Measurements from ENCODE around the gene SORCS1.

The SORCS1 gene

GRCh38 chr10:106740071-106740470 lies 424.4 kb downstream of the SORCS1 start:
- no peaks in the 10 kb centered on the region for H3K27me3 ChIP-seq (ENCODE audit: control insufficient read depth, insufficient read depth, low read length, poor library complexity, severe bottlenecking)
- no peaks in the 10 kb centered on the region for H3K4me1 ChIP-seq (ENCODE audit: control insufficient read depth, insufficient read depth, low read length)
- H3K36me3 ChIP-seq (ENCODE audit: control insufficient read depth, insufficient read depth, low read length) = no peaks in the 10 kb centered on the region
- WGBS, 2 experiments = 90% methylated on average over 1 of the region's 1 CpG; no CpG with 5 or more reads in 1 of the 2 experiments
- no peak overlapping the region for H3K27ac ChIP-seq (ENCODE audit: insufficient read depth, low read depth, low read length, poor library complexity, severe bottlenecking)
- no peak overlapping the region for H3K4me3 ChIP-seq (ENCODE audit: insufficient read depth, low read depth, low read length)
- no peaks in the 10 kb centered on the region for H3K9me3 ChIP-seq (ENCODE audit: control insufficient read depth, low read length)

- no peaks in the 10 kb centered on the region for H3K9me3 ChIP-seq (ENCODE audit: control insufficient read depth, low read length)
- no peak overlapping the region for H3K27ac ChIP-seq (ENCODE audit: insufficient read depth, low read depth, low read length, poor library complexity, severe bottlenecking)
- H3K36me3 ChIP-seq (ENCODE audit: control insufficient read depth, insufficient read depth, low read length) = no peaks in the 10 kb centered on the region
- no peaks in the 10 kb centered on the region for H3K4me1 ChIP-seq (ENCODE audit: control insufficient read depth, insufficient read depth, low read length)
- H3K27me3 ChIP-seq (ENCODE audit: control insufficient read depth, insufficient read depth, low read length, poor library complexity, severe bottlenecking) = no peaks in the 10 kb centered on the region
- H3K4me3 ChIP-seq (ENCODE audit: insufficient read depth, low read depth, low read length) = no peak overlapping the region
Observed at GRCh38 chr10:106734220-106734619, 430.3 kb downstream of the SORCS1 start.

GRCh38 chr10:106728232-106728631 lies 436.3 kb downstream of the SORCS1 start:
- WGBS, 2 experiments = 96% methylated on average over 2 of the region's 2 CpGs
- no peak overlapping the region for H3K4me3 ChIP-seq (ENCODE audit: insufficient read depth, low read depth, low read length)
- H3K27ac ChIP-seq (ENCODE audit: insufficient read depth, low read depth, low read length, poor library complexity, severe bottlenecking) = no peak overlapping the region
- no peaks in the 10 kb centered on the region for H3K36me3 ChIP-seq (ENCODE audit: control insufficient read depth, insufficient read depth, low read length)
- H3K27me3 ChIP-seq (ENCODE audit: control insufficient read depth, insufficient read depth, low read length, poor library complexity, severe bottlenecking) = no peaks in the 10 kb centered on the region
- no peaks in the 10 kb centered on the region for H3K9me3 ChIP-seq (ENCODE audit: control insufficient read depth, low read length)
- H3K4me1 ChIP-seq (ENCODE audit: control insufficient read depth, insufficient read depth, low read length) = no peaks in the 10 kb centered on the region

GRCh38 chr10:106727170-106727569 lies 437.3 kb downstream of the SORCS1 start:
- Histone ChIP-seq H3K4me1 (ENCODE audit: control insufficient read depth, insufficient read depth, low read length) (no peaks in the 10 kb centered on the region), H3K4me3 (ENCODE audit: insufficient read depth, low read depth, low read length) (no peak overlapping the region), H3K9me3 (ENCODE audit: control insufficient read depth, low read length) (no peaks in the 10 kb centered on the region), H3K27me3 (ENCODE audit: control insufficient read depth, insufficient read depth, low read length, poor library complexity, severe bottlenecking) (no peaks in the 10 kb centered on the region), H3K36me3 (ENCODE audit: control insufficient read depth, insufficient read depth, low read length) (no peaks in the 10 kb centered on the region), H3K27ac (ENCODE audit: insufficient read depth, low read depth, low read length, poor library complexity, severe bottlenecking) (no peak overlapping the region)
- 95 to 100% methylated on average over 1 of the region's 1 CpG for WGBS, 2 experiments

- no peaks in the 10 kb centered on the region for H3K9me3 ChIP-seq (ENCODE audit: control insufficient read depth, low read length)
- H3K27ac ChIP-seq (ENCODE audit: insufficient read depth, low read depth, low read length, poor library complexity, severe bottlenecking) = no peak overlapping the region
- 100% methylated on average over 1 to 2 of the region's 2 CpGs for WGBS, 2 experiments
- no peaks in the 10 kb centered on the region for H3K36me3 ChIP-seq (ENCODE audit: control insufficient read depth, insufficient read depth, low read length)
- no peak overlapping the region for H3K4me3 ChIP-seq (ENCODE audit: insufficient read depth, low read depth, low read length)
- H3K27me3 ChIP-seq (ENCODE audit: control insufficient read depth, insufficient read depth, low read length, poor library complexity, severe bottlenecking) = no peaks in the 10 kb centered on the region
- no peaks in the 10 kb centered on the region for H3K4me1 ChIP-seq (ENCODE audit: control insufficient read depth, insufficient read depth, low read length)
Observed at GRCh38 chr10:106722524-106722923, 442.0 kb downstream of the SORCS1 start.

GRCh38 chr10:106720683-106721082 lies 443.8 kb downstream of the SORCS1 start:
- no peak overlapping the region for H3K4me3 ChIP-seq (ENCODE audit: insufficient read depth, low read depth, low read length)
- H3K27me3 ChIP-seq (ENCODE audit: control insufficient read depth, insufficient read depth, low read length, poor library complexity, severe bottlenecking) = no peaks in the 10 kb centered on the region
- H3K36me3 ChIP-seq (ENCODE audit: control insufficient read depth, insufficient read depth, low read length) = no peaks in the 10 kb centered on the region
- 57 to 60% methylated on average over 2 of the region's 2 CpGs for WGBS, 2 experiments
- H3K27ac ChIP-seq (ENCODE audit: insufficient read depth, low read depth, low read length, poor library complexity, severe bottlenecking) = no peak overlapping the region
- H3K4me1 ChIP-seq (ENCODE audit: control insufficient read depth, insufficient read depth, low read length) = no peaks in the 10 kb centered on the region
- no peaks in the 10 kb centered on the region for H3K9me3 ChIP-seq (ENCODE audit: control insufficient read depth, low read length)

- Histone ChIP-seq H3K27ac (ENCODE audit: insufficient read depth, low read depth, low read length, poor library complexity, severe bottlenecking) (no peak overlapping the region), H3K4me3 (ENCODE audit: insufficient read depth, low read depth, low read length) (no peak overlapping the region), H3K9me3 (ENCODE audit: control insufficient read depth, low read length) (no peaks in the 10 kb centered on the region), H3K4me1 (ENCODE audit: control insufficient read depth, insufficient read depth, low read length) (no peaks in the 10 kb centered on the region), H3K36me3 (ENCODE audit: control insufficient read depth, insufficient read depth, low read length) (no peaks in the 10 kb centered on the region), H3K27me3 (ENCODE audit: control insufficient read depth, insufficient read depth, low read length, poor library complexity, severe bottlenecking) (no peaks in the 10 kb centered on the region)
- WGBS, 2 experiments = 82 to 86% methylated on average over 1 of the region's 1 CpG
Observed at GRCh38 chr10:106716381-106716780, 448.1 kb downstream of the SORCS1 start.

GRCh38 chr10:106714734-106715555 lies 449.6 kb downstream of the SORCS1 start:
- Histone ChIP-seq H3K4me3 (ENCODE audit: insufficient read depth, low read depth, low read length) (no peak overlapping the region), H3K4me1 (ENCODE audit: control insufficient read depth, insufficient read depth, low read length) (no peaks in the 10 kb centered on the region), H3K27ac (ENCODE audit: insufficient read depth, low read depth, low read length, poor library complexity, severe bottlenecking) (no peak overlapping the region), H3K36me3 (ENCODE audit: control insufficient read depth, insufficient read depth, low read length) (no peaks in the 10 kb centered on the region), H3K9me3 (ENCODE audit: control insufficient read depth, low read length) (no peaks in the 10 kb centered on the region), H3K27me3 (ENCODE audit: control insufficient read depth, insufficient read depth, low read length, poor library complexity, severe bottlenecking) (no peaks in the 10 kb centered on the region)
- 91 to 93% methylated on average over 6 of the region's 6 CpGs for WGBS, 2 experiments

GRCh38 chr10:106713846-106714245 lies 450.7 kb downstream of the SORCS1 start:
- Histone ChIP-seq H3K27ac (ENCODE audit: insufficient read depth, low read depth, low read length, poor library complexity, severe bottlenecking) (no peak overlapping the region), H3K4me3 (ENCODE audit: insufficient read depth, low read depth, low read length) (no peak overlapping the region), H3K36me3 (ENCODE audit: control insufficient read depth, insufficient read depth, low read length) (no peaks in the 10 kb centered on the region), H3K4me1 (ENCODE audit: control insufficient read depth, insufficient read depth, low read length) (peaks cover under 1% of the 10 kb centered on the region), H3K27me3 (ENCODE audit: control insufficient read depth, insufficient read depth, low read length, poor library complexity, severe bottlenecking) (no peaks in the 10 kb centered on the region), H3K9me3 (ENCODE audit: control insufficient read depth, low read length) (no peaks in the 10 kb centered on the region)
- WGBS, 2 experiments = 73 to 77% methylated on average over 1 to 2 of the region's 2 CpGs

GRCh38 chr10:106712988-106713387 lies 451.5 kb downstream of the SORCS1 start:
- no peaks in the 10 kb centered on the region for H3K36me3 ChIP-seq (ENCODE audit: control insufficient read depth, insufficient read depth, low read length)
- H3K4me3 ChIP-seq (ENCODE audit: insufficient read depth, low read depth, low read length) = no peak overlapping the region
- no peaks in the 10 kb centered on the region for H3K9me3 ChIP-seq (ENCODE audit: control insufficient read depth, low read length)
- H3K27ac ChIP-seq (ENCODE audit: insufficient read depth, low read depth, low read length, poor library complexity, severe bottlenecking) = no peak overlapping the region
- peaks cover 5% of the 10 kb centered on the region for H3K4me1 ChIP-seq (ENCODE audit: control insufficient read depth, insufficient read depth, low read length)
- 93 to 97% methylated on average over 1 of the region's 1 CpG for WGBS, 2 experiments
- H3K27me3 ChIP-seq (ENCODE audit: control insufficient read depth, insufficient read depth, low read length, poor library complexity, severe bottlenecking) = no peaks in the 10 kb centered on the region
